ENCODE data around the gene CTXN3. TPM values are rescaled to one million over a fixed set of nuclear protein-coding genes. Genes with fewer than 3 reads are reported as not detected.
A peak's percentile ranks its signal among the peaks of the same experiment; 100 is the strongest.

Gene CTXN3
- total RNA-seq, 1 experiment from 2014 or later: not detected

- no peak for DNase-seq (ENCODE audit: low spot score)
- in situ Hi-C loops (cut with HindIII; ENCODE audit: low sequenced_read_pairs): no loop called here
Observed at GRCh38 chr5:127694518-127695171, 45.8 kb downstream of the CTXN3 start.

- peak; percentile 27 for DNase-seq (ENCODE audit: low spot score)
- in situ Hi-C loops (cut with HindIII; ENCODE audit: low sequenced_read_pairs): no loop called here
Observed at GRCh38 chr5:127695346-127695745, 46.5 kb downstream of the CTXN3 start.

GRCh38 chr5:127696683-127697082 is 47.8 kb downstream of the CTXN3 start:
- DNase-seq (ENCODE audit: low spot score): no peak
- in situ Hi-C loops (cut with HindIII; ENCODE audit: low sequenced_read_pairs): no loop called here

- in situ Hi-C loops (cut with HindIII; ENCODE audit: low sequenced_read_pairs): no loop called here
Observed at GRCh38 chr5:127697894-127698600, 49.2 kb downstream of the CTXN3 start.

GRCh38 chr5:127699416-127699815 is 50.5 kb downstream of the CTXN3 start:
- in situ Hi-C loops (cut with HindIII; ENCODE audit: low sequenced_read_pairs): no loop called here

More at GRCh38 chr5:127697894-127698600, 49.2 kb downstream of the CTXN3 start:
- no peak for DNase-seq (ENCODE audit: low spot score)

GRCh38 chr5:127700237-127700766 is 51.4 kb downstream of the CTXN3 start:
- DNase-seq (ENCODE audit: low spot score): no peak
- in situ Hi-C loops (cut with HindIII; ENCODE audit: low sequenced_read_pairs): no loop called here

More at GRCh38 chr5:127699416-127699815, 50.5 kb downstream of the CTXN3 start:
- no peak for DNase-seq (ENCODE audit: low spot score)

GRCh38 chr5:127702434-127702833 is 53.6 kb downstream of the CTXN3 start:
- in situ Hi-C loops (cut with HindIII; ENCODE audit: low sequenced_read_pairs): no loop called here
- DNase-seq (ENCODE audit: low spot score): no peak

- in situ Hi-C loops (cut with HindIII; ENCODE audit: low sequenced_read_pairs): no loop called here
- no peak for DNase-seq (ENCODE audit: low spot score)
Observed at GRCh38 chr5:127702926-127703561, 54.2 kb downstream of the CTXN3 start, which contains the start of gene CCDC192. Gene CCDC192, plus strand, starts transcription at chr5:127703391. Its CDS starts 55 bp downstream, at chr5:127703446.

- no peak for DNase-seq (ENCODE audit: low spot score)
- in situ Hi-C loops (cut with HindIII; ENCODE audit: low sequenced_read_pairs): no loop called here
Observed at GRCh38 chr5:127705120-127705892, 56.4 kb downstream of the CTXN3 start.

GRCh38 chr5:127706691-127707090 is 57.8 kb downstream of the CTXN3 start:
- in situ Hi-C loops (cut with HindIII; ENCODE audit: low sequenced_read_pairs): no loop called here
- DNase-seq (ENCODE audit: low spot score): no peak

GRCh38 chr5:127707209-127707608 is 58.3 kb downstream of the CTXN3 start:
- in situ Hi-C loops (cut with HindIII; ENCODE audit: low sequenced_read_pairs): no loop called here
- no peak for DNase-seq (ENCODE audit: low spot score)

Other genes starting within 250 kb of the CTXN3 start
- gene PRRC1, start 131.4 kb upstream of the CTXN3 start, total RNA-seq (2014; rRNA removed; shearing (Covaris generic)): 10.2 and 15.1 TPM in 2 replicates
- not detected in 2 replicates for gene CCDC192, start 54.3 kb downstream of the CTXN3 start, total RNA-seq (2014; rRNA removed; shearing (Covaris generic))